SKM-1 (cell line): ENCODE results near the gene CHTF18.

ENCODE experiments used
- DNase-seq: peaks from one replicate; lab custom pipeline; 2025; ENCODE audit not compliant: unreplicated experiment; lab: John Stamatoyannopoulos, UW

CHTF18 gene

GRCh38 chr16:843771-844170, 55.4 kb downstream of the CHTF18 start:
- no peak for DNase-seq

DNA sequence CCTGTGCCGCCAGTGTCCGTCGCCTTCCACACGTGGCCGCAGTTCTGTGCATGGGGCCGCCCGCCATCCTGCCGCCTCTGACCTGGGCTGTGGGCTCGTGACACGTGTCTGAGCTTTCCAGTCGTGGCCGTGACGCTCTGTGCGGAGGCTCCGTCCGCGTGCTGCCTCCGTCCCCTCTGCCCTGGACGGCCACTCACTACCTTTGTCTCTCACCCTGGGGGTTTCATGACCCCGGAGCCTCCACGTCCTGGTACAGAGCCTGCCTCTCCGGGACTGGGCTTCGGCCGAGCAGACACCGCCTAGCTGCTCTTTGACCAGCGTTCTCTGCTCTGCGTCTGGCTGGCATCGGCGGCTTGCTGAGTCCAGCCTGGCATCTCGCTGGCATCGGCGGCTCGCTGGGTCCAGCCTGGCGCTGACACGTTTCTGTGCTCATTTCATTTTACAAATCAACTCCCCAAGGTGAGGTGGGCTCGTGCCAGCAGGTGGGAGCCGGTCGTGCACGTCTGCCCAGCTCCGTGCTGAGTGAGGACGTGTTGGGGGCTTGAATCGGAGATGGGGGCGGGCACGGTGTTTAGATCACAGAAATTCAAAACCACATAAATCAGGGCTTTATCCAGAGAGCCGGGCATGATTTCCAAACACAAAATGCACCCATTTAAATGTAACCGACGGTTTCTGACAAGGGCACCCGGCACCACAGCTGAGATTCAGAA, 56.4 kb downstream of the CHTF18 start:
- DNase-seq: no peak

GRCh38 chr16:845351-845745, 56.9 kb downstream of the CHTF18 start:
- no peak for DNase-seq

DNA sequence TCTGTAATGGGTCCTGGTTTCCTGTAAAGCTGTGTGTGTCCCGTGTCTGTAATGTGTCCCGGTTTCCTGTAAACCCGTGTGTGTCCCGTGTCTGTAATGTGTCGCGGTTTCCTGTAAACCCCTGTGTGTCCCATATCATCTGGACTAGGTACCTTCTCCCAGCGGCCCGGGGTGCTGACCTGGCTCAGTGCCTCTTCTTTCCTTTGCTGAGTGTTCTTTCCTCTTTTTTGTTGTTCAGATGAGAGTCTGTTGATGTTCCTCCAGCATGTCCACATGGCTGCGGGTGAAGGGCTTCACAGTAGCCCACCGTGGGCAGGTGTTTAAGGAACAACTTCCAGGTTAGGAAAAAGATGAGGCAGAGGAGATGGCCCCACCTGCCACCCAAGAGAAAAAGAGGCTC, 58.7 kb downstream of the CHTF18 start:
- DNase-seq: no peak
